H1 (cell line): ENCODE data around the gene PLEKHG3. TPM values are rescaled to one million over a fixed set of nuclear protein-coding genes. Genes with fewer than 3 reads are reported as not detected.
A peak's percentile ranks its signal among the peaks of the same experiment; 100 is the strongest.

Experiments
- ATF3 ChIP-seq: IDR thresholded peaks from 2 replicates; pipeline ENCODE4 v1.6.1; 2011; ENCODE audit warnings: low read depth, mild to moderate bottlenecking, low read length; ENCODE audit not compliant: insufficient read depth
- KDM4A ChIP-seq: IDR thresholded peaks from one replicate; pipeline ENCODE4 v1.7.1; 2012; ENCODE audit warnings: low read depth, mild to moderate bottlenecking, moderate library complexity, low read length, inconsistent platforms; ENCODE audit not compliant: severe bottlenecking
- NRF1 ChIP-seq: IDR thresholded peaks from 2 replicates; pipeline ENCODE4 v1.6.1; 2011; ENCODE audit warnings: mild to moderate bottlenecking, low read depth, low read length, improper control_type of control experiment
- RBBP5 ChIP-seq: IDR thresholded peaks from 2 replicates; pipeline ENCODE4 v1.7.1; 2012; ENCODE audit warnings: low read depth, mild to moderate bottlenecking, inconsistent platforms, low read length, moderate library complexity, borderline replicate concordance
- polyA plus RNA-seq, 7 experiments: library from polyadenylated mRNA; depleted of rRNA in 3 of 7; stranded (reverse) in 5 of 7; unstranded in 2 of 7; fragments of >200 nt in 5 of 7; fragments of 200-250 nt in 2 of 7; gene quantifications; 1 replicate in 5 of 7; 2 replicates in 1 of 7; 4 replicates in 1 of 7; pipeline versions ENCODE4 v1.2.1 to v1.2.3, GENCODE V29; 2011 to 2013; ENCODE audit warnings: missing spikeins in 2 of 7, mixed read lengths in 2 of 7
- total RNA-seq: library from RNA; stranded (reverse); fragmentation: NEBNext Ultra II Directional; extraction: Animal tissue kit (Norgen Biotek cat#: 25700); gene quantifications from 2 replicates; pipeline ENCODE4 v1.2.1, GENCODE V29; 2021

The PLEKHG3 gene
- total and polyA plus RNA-seq, 2 of the 8 experiments (the other 6 are each of a cell fraction or from before 2014, with no cell fraction given): 43.4 to 90.6 TPM

- TF ChIP-seq ATF3 (no peak), NRF1 (no peak), KDM4A (no peak), RBBP5 (0 out of 2 replicates have a peak, but pooled peaks have one; percentile 30)
These were observed 21.8 kb downstream of the PLEKHG3 start (continued) for GRCh38 chr14:64725879-64726584.
